ENCODE results near the gene SSX2. TPM values are rescaled to one million over a fixed set of nuclear protein-coding genes. Genes with fewer than 3 reads are reported as not detected.
"Not testable (repeated sequence)": the region's sequence is repeated elsewhere in the genome, so short reads cannot be mapped to it uniquely, and the experiment has no call there.

Gene SSX2
- total RNA-seq: not detected in 2 replicates
- not detected for total RNA-seq (2013)
- polyA plus RNA-seq: not detected in 2 replicates
- polyA minus RNA-seq: not detected in 2 replicates

GRCh38 chrX:52707078-52707477 lies at the start of gene SSX2:
TSS of gene SSX2 (minus strand) at chrX:52707178. CDS start at chrX:52705749, 1,429 bp downstream.
- H3K27ac Mint-ChIP-seq; H3K36me3 ChIP-seq (replicated peaks in 1 of 2; ENCODE audit: control extremely low read depth in 1 of 2, control insufficient read depth in 1 of 2, extremely low read depth in 1 of 2, insufficient read depth in 2 of 2, low read length in 1 of 2); H3K27me3 ChIP-seq (replicated peaks in 1 of 4; ENCODE audit: control extremely low read depth in 1 of 4, control insufficient read depth in 3 of 4, insufficient read depth in 4 of 4, low read length in 3 of 4); DNase-seq; H3K4me3 ChIP-seq (ENCODE audit: control extremely low read depth in 1 of 5, extremely low read depth in 1 of 5, insufficient read depth in 1 of 5, low read depth in 2 of 5, low read length in 4 of 5); H3K9me3 ChIP-seq (ENCODE audit: control extremely low read depth in 1 of 3, control insufficient read depth in 2 of 3, insufficient read depth in 1 of 3, low read length in 2 of 3); POLR2A ChIA-PET; intact Hi-C loops (cut with micrococcal nuclease); H3K9ac ChIP-seq (ENCODE audit: low read length); H3K9me3 Mint-ChIP-seq (ENCODE audit: insufficient read depth); CTCF ChIA-PET; H2AFZ ChIP-seq (ENCODE audit: insufficient read depth, low read depth, low read length, poor library complexity, severe bottlenecking); H3K4me1 ChIP-seq (ENCODE audit: control insufficient read depth in 2 of 2, insufficient read depth in 2 of 2, low read length in 2 of 2); H3K27ac ChIP-seq (ENCODE audit: low read length in 2 of 2); H4K20me1 ChIP-seq (ENCODE audit: control insufficient read depth, insufficient read depth, low read length, poor library complexity, severe bottlenecking); H3K79me2 ChIP-seq (ENCODE audit: control insufficient read depth, insufficient read depth, low read length); H3K4me3 Mint-ChIP-seq; ATAC-seq (ENCODE audit: low read depth); H3K4me1 Mint-ChIP-seq; H3K27me3 Mint-ChIP-seq; H3K4me2 ChIP-seq (replicated peaks; ENCODE audit: low read depth, low read length, poor library complexity, severe bottlenecking): not testable (repeated sequence)
- WGBS (ENCODE audit: insufficient coverage): no CpG with 5 or more reads among the region's 13 CpGs

GRCh38 chrX:52750952-52751351 lies 44.0 kb upstream of the SSX2 start, which contains the start of gene SSX2B:
TSS of gene SSX2B (plus strand) at chrX:52751252. CDS start at chrX:52752681, 1,429 bp downstream.
- H3K27me3 Mint-ChIP-seq; H3K4me1 ChIP-seq (ENCODE audit: control insufficient read depth in 2 of 2, insufficient read depth in 2 of 2, low read length in 2 of 2); H3K36me3 ChIP-seq (replicated peaks in 1 of 2; ENCODE audit: control extremely low read depth in 1 of 2, control insufficient read depth in 1 of 2, extremely low read depth in 1 of 2, insufficient read depth in 2 of 2, low read length in 1 of 2); intact Hi-C loops (cut with micrococcal nuclease); POLR2A ChIA-PET; H3K27ac Mint-ChIP-seq; H3K9me3 ChIP-seq (ENCODE audit: control extremely low read depth in 1 of 3, control insufficient read depth in 2 of 3, insufficient read depth in 1 of 3, low read length in 2 of 3); H3K4me2 ChIP-seq (replicated peaks; ENCODE audit: low read depth, low read length, poor library complexity, severe bottlenecking); H3K4me1 Mint-ChIP-seq; H3K4me3 Mint-ChIP-seq; H3K4me3 ChIP-seq (ENCODE audit: control extremely low read depth in 1 of 5, extremely low read depth in 1 of 5, insufficient read depth in 1 of 5, low read depth in 2 of 5, low read length in 4 of 5); H3K9me3 Mint-ChIP-seq (ENCODE audit: insufficient read depth); H3K27me3 ChIP-seq (replicated peaks in 1 of 4; ENCODE audit: control extremely low read depth in 1 of 4, control insufficient read depth in 3 of 4, insufficient read depth in 4 of 4, low read length in 3 of 4); DNase-seq; H3K27ac ChIP-seq (ENCODE audit: low read length in 2 of 2); H4K20me1 ChIP-seq (ENCODE audit: control insufficient read depth, insufficient read depth, low read length, poor library complexity, severe bottlenecking); ATAC-seq (ENCODE audit: low read depth); H2AFZ ChIP-seq (ENCODE audit: insufficient read depth, low read depth, low read length, poor library complexity, severe bottlenecking); H3K79me2 ChIP-seq (ENCODE audit: control insufficient read depth, insufficient read depth, low read length); H3K9ac ChIP-seq (ENCODE audit: low read length); CTCF ChIA-PET: not testable (repeated sequence)
- no CpG with 5 or more reads among the region's 13 CpGs for WGBS (ENCODE audit: insufficient coverage)

- H3K27me3 Mint-ChIP-seq; H3K9me3 Mint-ChIP-seq (ENCODE audit: insufficient read depth); H3K4me2 ChIP-seq (replicated peaks; ENCODE audit: low read depth, low read length, poor library complexity, severe bottlenecking); H2AFZ ChIP-seq (ENCODE audit: insufficient read depth, low read depth, low read length, poor library complexity, severe bottlenecking); H3K79me2 ChIP-seq (ENCODE audit: control insufficient read depth, insufficient read depth, low read length); POLR2A ChIA-PET; DNase-seq; H3K9ac ChIP-seq (ENCODE audit: low read length); intact Hi-C loops (cut with micrococcal nuclease); CTCF ChIA-PET; H3K4me1 Mint-ChIP-seq; ATAC-seq (ENCODE audit: low read depth); H3K27ac Mint-ChIP-seq; H4K20me1 ChIP-seq (ENCODE audit: control insufficient read depth, insufficient read depth, low read length, poor library complexity, severe bottlenecking); H3K27me3 ChIP-seq (replicated peaks in 1 of 4; ENCODE audit: control extremely low read depth in 1 of 4, control insufficient read depth in 3 of 4, insufficient read depth in 4 of 4, low read length in 3 of 4); H3K4me3 ChIP-seq (ENCODE audit: control extremely low read depth in 1 of 5, extremely low read depth in 1 of 5, insufficient read depth in 1 of 5, low read depth in 2 of 5, low read length in 4 of 5); H3K4me3 Mint-ChIP-seq; H3K9me3 ChIP-seq (ENCODE audit: control extremely low read depth in 1 of 3, control insufficient read depth in 2 of 3, insufficient read depth in 1 of 3, low read length in 2 of 3); H3K27ac ChIP-seq (ENCODE audit: low read length in 2 of 2); H3K36me3 ChIP-seq (replicated peaks in 1 of 2; ENCODE audit: control extremely low read depth in 1 of 2, control insufficient read depth in 1 of 2, extremely low read depth in 1 of 2, insufficient read depth in 2 of 2, low read length in 1 of 2); H3K4me1 ChIP-seq (ENCODE audit: control insufficient read depth in 2 of 2, insufficient read depth in 2 of 2, low read length in 2 of 2): not testable (repeated sequence)
- WGBS (ENCODE audit: insufficient coverage): no CpG with 5 or more reads among the region's 4 CpGs
These were observed 14.9 kb downstream of the SSX2 start for GRCh38 chrX:52692034-52692433.

GRCh38 chrX:52662218-52662617 lies 44.8 kb downstream of the SSX2 start:
- WGBS (ENCODE audit: insufficient coverage): no CpG with 5 or more reads among the region's 2 CpGs
- H3K4me1 ChIP-seq (ENCODE audit: control insufficient read depth in 2 of 2, insufficient read depth in 2 of 2, low read length in 2 of 2); H3K27ac ChIP-seq (ENCODE audit: low read length in 2 of 2); H4K20me1 ChIP-seq (ENCODE audit: control insufficient read depth, insufficient read depth, low read length, poor library complexity, severe bottlenecking); H3K4me2 ChIP-seq (replicated peaks; ENCODE audit: low read depth, low read length, poor library complexity, severe bottlenecking); H3K27ac Mint-ChIP-seq; H3K4me3 Mint-ChIP-seq; H3K4me3 ChIP-seq (ENCODE audit: control extremely low read depth in 1 of 5, extremely low read depth in 1 of 5, insufficient read depth in 1 of 5, low read depth in 2 of 5, low read length in 4 of 5); H3K9me3 Mint-ChIP-seq (ENCODE audit: insufficient read depth); H3K27me3 Mint-ChIP-seq; H3K9ac ChIP-seq (ENCODE audit: low read length); H3K79me2 ChIP-seq (ENCODE audit: control insufficient read depth, insufficient read depth, low read length); ATAC-seq (ENCODE audit: low read depth); H3K9me3 ChIP-seq (ENCODE audit: control extremely low read depth in 1 of 3, control insufficient read depth in 2 of 3, insufficient read depth in 1 of 3, low read length in 2 of 3); CTCF ChIA-PET; DNase-seq; H3K27me3 ChIP-seq (replicated peaks in 1 of 4; ENCODE audit: control extremely low read depth in 1 of 4, control insufficient read depth in 3 of 4, insufficient read depth in 4 of 4, low read length in 3 of 4); intact Hi-C loops (cut with micrococcal nuclease); POLR2A ChIA-PET; H3K4me1 Mint-ChIP-seq; H2AFZ ChIP-seq (ENCODE audit: insufficient read depth, low read depth, low read length, poor library complexity, severe bottlenecking); H3K36me3 ChIP-seq (replicated peaks in 1 of 2; ENCODE audit: control extremely low read depth in 1 of 2, control insufficient read depth in 1 of 2, extremely low read depth in 1 of 2, insufficient read depth in 2 of 2, low read length in 1 of 2): not testable (repeated sequence)

All from B cell (primary cell).